ENCODE results near the gene EXOSC2.

The EXOSC2 gene

DNA sequence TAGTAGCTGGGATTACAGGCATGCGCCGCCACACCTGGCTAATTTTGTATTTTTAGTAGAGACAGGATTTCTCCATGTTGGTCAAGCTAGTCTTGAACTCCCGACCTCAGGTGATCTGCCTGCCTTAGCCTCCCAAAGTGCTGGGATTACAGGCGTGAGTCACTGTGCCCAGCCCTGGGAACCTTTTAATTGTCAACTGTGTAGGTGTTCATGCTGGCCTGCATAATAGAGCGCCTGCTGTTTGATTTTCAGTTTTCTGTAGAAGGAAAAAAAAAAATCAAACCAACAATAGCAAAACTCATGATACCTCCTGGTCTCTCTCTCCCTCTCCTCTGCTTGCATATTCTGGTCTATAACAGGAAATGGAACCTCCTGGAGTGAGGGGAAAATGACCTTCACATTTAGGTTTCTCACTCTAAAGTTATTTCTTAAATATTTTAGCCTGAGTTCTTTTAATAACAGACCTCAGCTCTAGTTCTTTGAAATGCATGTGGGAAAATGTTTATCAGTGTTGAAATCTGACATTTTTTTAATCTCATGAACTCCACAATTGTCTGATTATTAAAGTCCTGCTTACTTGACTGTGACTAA is 51.7 kb downstream of the EXOSC2 start:
- TF ChIP-seq, protein P1, sequence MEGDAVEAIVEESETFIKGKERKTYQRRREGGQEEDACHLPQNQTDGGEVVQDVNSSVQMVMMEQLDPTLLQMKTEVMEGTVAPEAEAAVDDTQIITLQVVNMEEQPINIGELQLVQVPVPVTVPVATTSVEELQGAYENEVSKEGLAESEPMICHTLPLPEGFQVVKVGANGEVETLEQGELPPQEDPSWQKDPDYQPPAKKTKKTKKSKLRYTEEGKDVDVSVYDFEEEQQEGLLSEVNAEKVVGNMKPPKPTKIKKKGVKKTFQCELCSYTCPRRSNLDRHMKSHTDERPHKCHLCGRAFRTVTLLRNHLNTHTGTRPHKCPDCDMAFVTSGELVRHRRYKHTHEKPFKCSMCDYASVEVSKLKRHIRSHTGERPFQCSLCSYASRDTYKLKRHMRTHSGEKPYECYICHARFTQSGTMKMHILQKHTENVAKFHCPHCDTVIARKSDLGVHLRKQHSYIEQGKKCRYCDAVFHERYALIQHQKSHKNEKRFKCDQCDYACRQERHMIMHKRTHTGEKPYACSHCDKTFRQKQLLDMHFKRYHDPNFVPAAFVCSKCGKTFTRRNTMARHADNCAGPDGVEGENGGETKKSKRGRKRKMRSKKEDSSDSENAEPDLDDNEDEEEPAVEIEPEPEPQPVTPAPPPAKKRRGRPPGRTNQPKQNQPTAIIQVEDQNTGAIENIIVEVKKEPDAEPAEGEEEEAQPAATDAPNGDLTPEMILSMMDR (IDR thresholded peaks at IDR 0.05; ENCODE audit: low read depth, low read length), result no peak
- H3K4me3 ChIP-seq (ENCODE audit: low read depth, low read length), result no peak overlapping the region

- TF ChIP-seq, protein P1 (IDR thresholded peaks at IDR 0.05; ENCODE audit: low read depth, low read length), result no peak
Observed at GRCh38 chr9:130745829-130746228, 52.2 kb downstream of the EXOSC2 start.

GRCh38 chr9:130746434-130747212 is 53.0 kb downstream of the EXOSC2 start:
- H3K4me3 ChIP-seq (ENCODE audit: low read depth, low read length), result no peak overlapping the region
- TF ChIP-seq, protein P1 (IDR thresholded peaks at IDR 0.05; ENCODE audit: low read depth, low read length), result no peak

More at GRCh38 chr9:130745829-130746228, 52.2 kb downstream of the EXOSC2 start:
- no peak overlapping the region for H3K4me3 ChIP-seq (ENCODE audit: low read depth, low read length)

DNA sequence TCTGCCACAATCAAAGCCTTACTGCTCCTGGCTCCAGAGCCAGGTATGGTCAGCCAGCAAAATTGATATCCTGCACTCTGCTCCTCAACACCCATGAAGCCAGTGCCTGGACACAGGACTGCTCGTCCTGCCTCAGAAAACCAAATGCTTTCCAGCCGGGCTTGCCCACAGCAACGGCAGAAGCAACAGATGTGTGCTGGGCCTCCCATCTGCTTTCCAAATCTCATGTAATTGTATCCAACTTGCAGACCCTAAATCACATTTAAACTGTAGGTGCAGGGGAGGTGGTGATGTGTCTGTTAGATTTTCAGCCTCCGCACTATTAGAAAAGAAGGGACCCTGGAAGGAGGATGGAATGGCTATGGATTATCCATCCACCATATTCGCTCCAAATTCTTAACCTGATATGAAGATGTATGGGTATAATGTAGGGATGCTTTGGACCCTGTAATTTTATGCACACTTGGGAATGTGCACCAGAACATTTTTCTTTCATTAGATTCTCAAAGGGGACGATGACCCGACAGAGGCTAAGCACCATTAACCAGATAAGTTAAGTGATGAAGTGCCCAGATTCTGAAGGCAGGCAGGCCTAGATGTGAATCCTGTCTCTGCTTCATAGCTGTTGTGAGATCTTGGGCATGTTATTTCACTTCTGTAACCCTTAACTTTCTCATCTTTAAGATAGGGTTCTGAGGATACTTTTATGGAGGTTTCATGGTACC is 58.2 kb downstream of the EXOSC2 start:
- TF ChIP-seq, protein P1 (IDR thresholded peaks at IDR 0.05; ENCODE audit: low read depth, low read length), result no peak

More for the DNA sequence above, 58.2 kb downstream of the EXOSC2 start:
- no peak overlapping the region for H3K4me3 ChIP-seq (ENCODE audit: low read depth, low read length)

Data from WI38 (cell line).